ENCODE results near the gene PIK3R6.

Gene PIK3R6

DNA sequence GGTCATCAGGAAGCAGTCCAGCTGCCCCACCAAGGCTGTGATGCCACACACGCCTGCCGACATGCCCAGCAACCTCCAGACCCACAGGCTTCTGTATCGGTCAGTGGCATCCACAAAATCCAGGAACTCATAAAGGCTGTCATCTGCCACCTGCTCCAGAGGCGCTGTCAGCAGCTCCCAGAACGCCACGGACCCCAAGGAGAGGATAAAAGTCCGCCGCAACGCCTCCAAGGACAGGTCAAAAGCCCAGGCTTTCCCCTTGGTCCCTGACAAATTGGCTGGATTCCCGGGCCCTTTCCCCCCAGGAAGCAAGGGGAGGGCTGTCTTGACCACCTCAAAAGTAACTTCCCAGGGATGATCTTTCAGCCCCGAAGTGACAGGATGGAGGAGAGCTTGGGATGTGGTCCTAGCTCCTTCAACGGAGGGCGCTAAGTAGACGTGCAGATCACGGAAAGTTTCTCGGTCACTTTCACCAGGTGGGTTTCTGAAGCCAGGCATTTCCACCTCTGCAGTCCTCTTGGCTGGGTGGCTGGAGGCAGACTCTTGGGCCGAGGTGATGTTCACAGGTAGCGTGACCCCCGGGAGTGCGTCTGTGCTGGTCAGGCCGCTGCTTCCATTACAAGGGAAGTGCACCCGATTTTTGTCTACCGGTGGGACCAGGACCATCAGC, 69.2 kb downstream of the PIK3R6 start:
- DNase-seq (ENCODE audit: low read depth in 2 of 2) = no peak

DNA sequence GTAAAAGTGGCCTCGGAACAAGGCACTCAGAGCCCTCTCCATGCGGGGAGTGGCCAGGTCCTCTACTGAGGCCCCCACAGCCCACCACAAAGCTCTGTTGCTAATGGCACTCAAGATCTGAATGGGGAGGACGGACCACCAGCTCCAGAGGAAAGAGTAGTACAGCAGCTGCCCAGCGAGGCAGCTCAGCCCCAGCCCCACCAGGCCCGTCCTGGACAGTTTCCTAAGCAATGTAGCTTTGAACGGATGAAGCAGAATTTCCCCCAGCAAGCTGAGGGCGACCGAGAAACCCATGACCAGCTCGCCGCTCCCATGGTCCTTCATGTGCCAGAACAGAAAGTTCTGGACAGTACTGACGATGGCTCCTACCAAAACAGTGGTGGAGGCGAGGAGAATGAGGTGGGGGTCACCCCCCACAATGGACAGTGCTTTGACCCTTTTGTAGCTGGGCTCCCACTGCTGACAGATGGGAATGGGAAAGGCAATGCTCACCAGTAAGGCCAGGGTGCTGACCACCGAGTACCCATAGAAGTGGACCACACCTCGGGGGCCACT, 69.8 kb downstream of the PIK3R6 start:
- no peak for DNase-seq (ENCODE audit: low read depth in 2 of 2)

DNA sequence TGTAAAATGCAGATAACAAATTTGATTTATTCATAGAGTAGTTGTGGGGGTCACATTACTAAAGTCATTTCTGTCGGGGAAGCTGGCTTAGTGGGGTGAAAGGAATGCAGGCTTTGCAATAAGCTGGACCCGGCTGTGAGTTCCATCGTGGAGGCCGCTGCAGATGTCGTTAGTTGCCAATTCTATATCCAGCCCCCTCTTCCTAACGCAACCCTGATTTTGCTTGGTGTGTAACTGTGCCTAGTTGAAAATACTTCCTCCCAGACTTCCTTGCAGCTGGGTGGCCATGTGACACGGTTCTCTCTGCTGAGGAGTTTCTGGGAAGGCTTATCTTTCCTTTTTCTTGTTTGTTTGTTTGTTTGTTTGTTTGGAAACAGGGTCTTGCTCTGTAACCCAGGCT, 72.8 kb downstream of the PIK3R6 start:
- no peak for DNase-seq (ENCODE audit: low read depth in 2 of 2)

DNA sequence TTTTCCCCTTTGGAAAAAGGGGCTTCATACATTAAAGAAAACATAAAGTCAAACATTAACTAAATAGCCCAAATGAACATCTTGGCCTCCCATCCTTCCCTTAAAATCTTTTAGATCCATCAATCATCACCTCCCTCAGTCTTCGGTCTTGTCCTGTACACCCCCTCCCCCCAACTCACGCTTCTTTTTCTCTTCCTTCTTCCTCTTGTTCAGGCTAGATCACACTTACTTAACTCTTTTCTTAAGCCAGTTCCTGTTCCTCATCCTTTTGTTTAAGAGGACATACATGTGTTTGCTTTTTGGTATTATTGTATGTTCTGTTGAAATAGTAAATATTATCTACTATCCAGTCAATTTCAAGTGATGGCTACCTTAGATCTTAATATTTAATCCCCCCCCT, 73.8 kb downstream of the PIK3R6 start:
- no peak for DNase-seq (ENCODE audit: low read depth in 2 of 2)

DNA sequence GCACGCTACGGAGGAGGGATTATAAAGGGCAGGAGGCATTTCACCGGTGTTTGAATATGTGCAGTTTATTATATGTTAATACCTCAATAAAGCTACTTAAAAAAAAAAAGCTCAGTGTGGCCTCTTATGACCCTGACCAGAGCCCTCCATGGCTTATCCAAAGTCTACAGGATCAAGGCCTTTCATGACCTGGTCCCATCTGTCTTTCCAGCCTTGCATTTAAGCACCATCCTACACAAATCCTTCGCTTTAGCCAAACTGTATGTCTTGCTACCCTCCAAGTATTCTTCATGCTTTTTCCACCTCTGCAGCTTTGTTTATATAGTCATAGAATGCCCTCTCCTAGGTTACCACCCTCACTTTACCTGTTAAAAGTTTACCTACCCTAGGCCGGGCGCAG, 74.8 kb downstream of the PIK3R6 start:
- DNase-seq (ENCODE audit: low read depth in 2 of 2) = no peak

DNA sequence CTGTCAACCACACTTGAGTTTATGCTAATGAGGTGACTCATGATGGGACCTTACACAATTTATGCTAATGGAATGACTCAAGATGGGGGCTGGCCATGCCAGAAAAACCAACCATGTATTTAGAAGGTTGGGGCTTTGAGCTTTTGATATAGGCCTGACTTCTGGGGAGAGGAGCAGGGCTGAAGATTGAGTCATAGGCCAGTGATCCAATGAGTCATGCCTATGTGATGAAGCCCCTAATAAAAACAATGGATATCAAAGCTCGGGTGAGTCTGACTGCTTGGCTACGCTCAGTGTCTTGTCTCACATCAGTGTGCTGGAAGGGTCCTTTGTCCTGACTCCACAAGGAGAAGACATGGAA, 75.6 kb downstream of the PIK3R6 start:
- DNase-seq (ENCODE audit: low read depth in 2 of 2) = no peak

DNA sequence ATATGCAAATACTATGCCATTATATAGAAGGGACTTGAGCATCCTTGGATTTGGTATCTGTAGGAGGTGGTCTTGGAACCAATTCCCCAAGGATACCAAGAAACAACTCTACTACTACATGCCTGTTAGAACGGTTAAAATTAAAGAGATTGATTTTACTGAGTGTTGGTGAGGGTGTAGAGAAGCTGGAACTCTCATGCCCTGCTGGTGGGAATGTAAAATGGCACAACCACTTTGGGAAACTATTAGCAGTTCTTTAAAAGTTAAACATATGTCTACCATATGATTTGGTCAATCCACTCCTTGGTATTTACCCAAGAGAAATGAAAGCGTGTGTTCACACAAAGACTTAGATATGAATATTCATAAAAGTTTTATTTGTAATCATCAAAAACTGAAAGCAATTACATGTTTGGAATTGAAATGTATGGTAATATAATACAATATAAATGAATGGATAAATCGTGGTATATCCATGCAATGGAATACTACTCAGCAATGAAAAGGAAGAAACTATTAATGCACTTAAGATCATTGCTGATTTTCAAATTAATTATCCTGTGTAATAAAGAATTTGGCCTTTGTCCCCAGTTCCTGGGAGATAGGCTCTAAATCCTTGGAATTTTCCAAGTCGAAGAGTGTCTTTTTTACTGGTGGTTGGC, 76.1 kb downstream of the PIK3R6 start:
- DNase-seq (ENCODE audit: low read depth in 2 of 2) = no peak

DNA sequence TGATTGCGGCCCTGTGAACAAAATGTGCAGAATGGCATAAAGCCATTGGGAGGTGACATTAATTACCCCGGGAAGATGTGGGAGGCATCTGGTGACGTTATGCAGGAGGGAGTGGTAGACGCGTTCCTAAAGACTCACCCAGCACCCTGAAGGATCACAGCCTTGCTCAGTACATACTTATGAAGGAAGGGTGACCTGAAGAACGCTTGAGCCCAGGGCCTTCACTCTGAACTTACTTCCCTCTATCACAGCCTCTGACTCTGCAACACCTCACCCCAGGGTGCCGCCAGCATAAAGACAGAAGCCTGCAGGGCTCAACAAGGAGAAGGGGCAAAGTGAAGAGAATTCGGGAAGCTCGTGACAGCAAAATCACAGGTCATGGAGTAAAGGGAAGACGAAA, 77.7 kb downstream of the PIK3R6 start:
- no peak for DNase-seq (ENCODE audit: low read depth in 2 of 2)

DNA sequence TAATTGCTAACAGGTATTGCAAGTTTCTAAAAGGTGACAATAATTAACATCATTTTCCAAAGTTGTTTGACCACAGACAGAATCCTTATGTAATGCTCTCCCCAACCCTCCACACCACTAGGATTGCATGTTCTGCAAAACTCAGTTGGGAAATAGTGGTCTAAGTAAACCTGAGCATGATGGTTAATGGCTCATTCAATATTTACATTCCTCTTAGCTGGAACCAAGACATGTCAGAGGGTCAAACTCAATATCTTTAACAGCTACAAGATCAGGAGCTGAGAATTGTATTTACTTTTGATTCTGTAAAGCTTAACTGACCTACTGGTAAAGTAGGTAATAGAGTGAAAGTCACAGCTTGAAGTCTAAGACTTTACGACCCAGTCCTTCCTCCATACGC, 78.5 kb downstream of the PIK3R6 start:
- DNase-seq (ENCODE audit: low read depth in 2 of 2) = no peak

DNA sequence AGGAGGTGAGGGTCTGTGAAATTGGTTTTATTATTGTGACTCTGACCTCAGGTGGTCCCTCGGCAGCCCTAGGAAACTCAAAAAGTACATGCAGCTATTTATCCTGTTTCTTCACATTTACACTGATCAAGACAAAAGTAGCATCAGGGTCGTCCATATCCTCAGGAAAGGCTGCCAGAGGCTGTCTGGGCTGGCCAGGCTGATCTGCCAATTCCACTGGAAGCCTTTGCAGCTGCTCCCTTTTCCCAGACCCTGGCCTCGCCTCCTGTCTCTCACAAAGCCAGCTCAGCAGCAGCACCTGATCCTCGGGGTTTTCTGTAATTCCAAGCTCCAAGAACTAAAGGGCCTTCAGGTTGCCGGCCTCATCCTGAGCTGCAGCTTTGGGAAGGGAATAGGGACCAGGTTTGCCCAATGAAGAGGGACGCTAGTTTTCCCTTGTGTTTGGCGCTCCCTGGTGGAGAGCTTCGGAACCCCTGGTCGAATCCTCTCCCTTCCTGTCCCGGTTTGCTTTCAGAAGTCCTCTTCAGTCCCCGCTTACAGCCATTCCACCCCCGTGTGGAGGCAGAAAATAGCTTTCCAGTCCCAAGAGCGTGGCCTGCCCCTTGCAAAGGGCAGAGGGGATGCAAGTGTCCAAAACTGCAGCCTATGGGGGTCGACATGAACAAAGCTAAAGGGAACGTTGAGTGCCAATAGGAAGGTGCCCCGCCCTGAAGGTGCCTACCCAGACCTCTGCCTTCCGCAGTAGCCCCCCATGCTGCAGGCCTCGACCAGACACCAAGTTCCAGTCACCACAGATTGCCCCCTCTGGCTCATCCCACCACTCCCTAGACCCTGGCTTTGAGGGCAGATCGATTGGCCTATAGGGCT, 81.7 kb downstream of the PIK3R6 start:
- DNase-seq (ENCODE audit: low read depth in 2 of 2) = peak; percentile 40 to 70

DNA sequence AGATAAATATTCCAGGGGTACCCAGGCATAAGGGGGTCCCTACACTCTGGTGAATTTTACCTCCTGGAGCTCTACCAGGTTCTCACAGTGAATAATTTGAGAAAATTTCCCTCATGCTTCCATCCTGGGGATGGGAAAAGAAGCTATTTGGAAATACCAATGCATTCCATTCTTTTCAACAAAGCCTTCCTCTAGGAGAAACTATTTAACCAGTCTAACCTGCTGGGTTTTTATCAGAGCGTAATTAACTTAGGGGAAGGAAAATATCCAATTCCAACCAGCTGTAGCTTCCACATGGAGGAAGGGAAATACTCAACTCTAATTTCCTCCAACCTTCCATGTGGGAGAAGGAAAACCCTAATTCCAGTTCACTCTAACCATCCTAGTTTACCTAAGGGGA, 85.3 kb downstream of the PIK3R6 start:
- DNase-seq (ENCODE audit: low read depth in 2 of 2) = no peak

DNA sequence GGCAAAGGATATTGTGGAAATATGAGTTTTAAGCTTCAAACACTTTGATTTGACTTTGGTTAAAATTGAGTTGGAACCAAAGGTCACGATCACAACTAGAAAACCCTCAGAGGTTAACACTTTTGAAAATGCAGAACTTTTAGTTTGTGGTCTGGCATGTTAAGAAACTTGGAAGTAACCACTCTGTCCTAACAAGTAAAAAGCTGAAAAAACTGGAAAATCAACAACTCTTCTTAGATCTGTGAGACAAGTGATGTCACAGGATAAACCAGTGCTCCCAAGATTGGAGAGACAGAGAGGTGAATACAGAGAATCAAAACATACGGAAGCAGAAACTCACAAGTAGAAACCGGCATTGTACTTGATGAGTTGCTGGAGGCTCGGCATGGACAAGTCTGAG, 85.7 kb downstream of the PIK3R6 start:
- DNase-seq (ENCODE audit: low read depth in 2 of 2) = no peak

DNA sequence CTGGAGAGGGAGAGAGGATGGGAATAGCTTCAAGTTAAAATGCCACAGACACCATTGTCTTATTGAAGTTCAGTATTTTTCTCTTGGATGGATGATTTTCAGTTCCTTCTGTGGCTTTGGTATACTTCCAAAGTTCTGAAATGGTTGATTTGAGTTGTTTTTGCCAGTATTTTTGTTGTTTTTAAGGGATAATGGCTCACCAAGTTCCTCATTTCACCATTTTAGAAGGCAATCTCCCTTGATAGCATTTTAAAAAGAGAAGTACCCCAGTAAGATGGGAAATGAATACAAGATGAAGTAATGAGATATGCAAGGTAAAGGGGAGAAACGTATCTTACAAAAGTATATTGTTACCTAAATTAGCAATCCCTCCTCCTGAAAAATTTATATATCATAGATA, 90.6 kb downstream of the PIK3R6 start:
- no peak for DNase-seq (ENCODE audit: low read depth in 2 of 2)

DNA sequence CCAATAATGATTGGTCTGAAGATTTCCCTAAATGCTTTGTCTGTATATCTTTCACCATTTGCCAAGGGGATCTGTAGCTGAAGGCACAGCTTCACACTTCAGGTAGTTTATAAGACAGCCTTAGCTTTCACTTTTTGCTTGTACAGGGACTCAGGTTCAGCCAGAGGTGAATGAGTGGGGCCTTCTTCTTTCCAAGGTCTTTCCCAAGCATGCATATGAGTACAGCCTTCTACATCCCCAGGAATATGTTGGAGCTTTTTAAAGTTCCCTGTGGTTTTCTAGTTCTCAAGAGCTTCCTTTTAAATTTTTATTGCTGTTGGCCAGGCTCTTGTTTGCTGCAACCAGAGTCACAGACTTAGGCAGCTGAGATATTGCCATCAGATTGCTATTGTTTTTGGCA, 91.2 kb downstream of the PIK3R6 start:
- DNase-seq (ENCODE audit: low read depth in 2 of 2) = no peak

DNA sequence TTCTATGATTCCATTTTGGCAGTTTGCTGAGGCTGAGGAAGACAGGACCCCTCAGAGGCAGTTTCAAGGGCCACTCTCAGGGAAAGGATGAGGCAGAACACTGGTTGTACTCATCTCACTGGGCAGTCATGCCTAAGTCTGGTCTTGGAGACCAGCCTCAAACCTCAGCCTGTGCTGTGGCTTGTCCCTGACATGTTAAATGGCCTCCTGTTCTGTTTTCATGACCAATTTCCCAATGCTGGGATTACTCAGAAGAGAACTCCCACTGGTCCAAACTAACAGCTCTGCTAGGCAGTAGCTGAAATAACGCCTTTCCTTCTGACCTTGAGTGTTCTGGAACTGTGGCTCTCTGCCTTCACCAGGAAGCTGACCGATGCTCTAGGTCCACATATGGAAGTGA, 100.7 kb downstream of the PIK3R6 start:
- DNase-seq (ENCODE audit: low read depth in 2 of 2) = no peak

DNA sequence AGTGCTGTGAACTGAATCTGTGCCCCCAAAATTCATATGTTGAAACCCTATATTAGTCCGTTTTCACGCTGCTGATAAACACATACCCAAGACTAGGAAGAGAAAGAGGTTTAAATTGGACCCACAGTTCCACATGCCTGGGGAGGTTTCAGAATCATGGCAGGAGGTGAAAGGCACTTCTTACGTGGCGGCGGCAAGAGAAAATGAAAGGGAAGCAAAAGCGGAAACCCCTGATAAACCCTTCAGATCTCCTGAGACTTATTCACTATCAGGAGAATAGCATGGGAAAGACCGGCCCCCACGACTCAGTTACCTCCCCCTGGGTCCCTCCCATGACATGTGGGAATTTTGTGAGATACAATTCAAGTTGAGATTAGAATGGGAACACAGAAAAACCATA, 105.5 kb downstream of the PIK3R6 start:
- no peak for DNase-seq (ENCODE audit: low read depth in 2 of 2)

DNA sequence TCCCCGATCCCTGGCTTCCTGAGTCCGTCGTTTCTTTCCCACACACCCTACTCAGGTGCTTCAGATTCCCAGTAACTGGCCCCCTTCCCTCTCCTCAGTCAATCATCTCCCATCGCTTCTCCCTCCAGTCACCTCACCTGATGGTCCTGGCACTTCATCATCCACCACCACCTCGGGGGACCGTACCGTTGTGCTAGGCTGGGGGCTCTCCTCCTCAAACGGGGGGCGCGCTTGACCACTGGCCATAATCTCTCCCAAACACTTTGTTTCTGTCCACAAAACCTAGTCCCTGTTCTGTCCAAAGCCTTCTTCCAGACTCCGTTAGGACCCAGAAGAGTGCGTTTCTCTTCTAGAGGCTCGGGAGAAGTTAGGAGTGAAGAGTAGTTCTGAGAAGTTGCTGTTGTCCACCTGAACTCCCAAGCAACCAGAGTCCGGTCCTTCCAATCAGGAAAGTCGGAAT, 109.3 kb downstream of the PIK3R6 start, which contains the start of gene SPDYE4:
Gene SPDYE4 (minus strand): TSS at position 410 of the 460 bp plus-strand sequence. CDS start 164 bp downstream, at position 246.
- no peak for DNase-seq (ENCODE audit: low read depth in 2 of 2)

DNA sequence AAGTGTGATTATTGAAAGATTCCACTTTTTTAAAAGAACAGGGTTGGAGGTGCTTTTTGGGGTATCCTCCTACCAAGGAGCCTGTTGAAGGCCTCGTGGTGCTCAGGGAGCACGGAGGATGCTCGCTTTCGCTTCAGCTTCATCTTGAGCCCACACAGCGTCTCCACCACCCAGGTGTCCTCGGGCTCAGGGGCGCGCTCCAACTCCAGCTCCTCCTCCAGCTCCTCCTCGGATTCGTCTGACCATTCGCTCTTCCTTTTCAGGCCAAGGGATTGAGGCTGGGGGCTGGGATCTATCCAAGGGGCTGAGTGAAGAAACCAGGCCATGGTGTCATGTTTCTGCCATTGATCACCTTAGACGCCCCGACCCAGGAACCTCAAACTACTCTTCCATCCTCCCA, 110.3 kb downstream of the PIK3R6 start:
- DNase-seq (ENCODE audit: low read depth in 2 of 2) = no peak

DNA sequence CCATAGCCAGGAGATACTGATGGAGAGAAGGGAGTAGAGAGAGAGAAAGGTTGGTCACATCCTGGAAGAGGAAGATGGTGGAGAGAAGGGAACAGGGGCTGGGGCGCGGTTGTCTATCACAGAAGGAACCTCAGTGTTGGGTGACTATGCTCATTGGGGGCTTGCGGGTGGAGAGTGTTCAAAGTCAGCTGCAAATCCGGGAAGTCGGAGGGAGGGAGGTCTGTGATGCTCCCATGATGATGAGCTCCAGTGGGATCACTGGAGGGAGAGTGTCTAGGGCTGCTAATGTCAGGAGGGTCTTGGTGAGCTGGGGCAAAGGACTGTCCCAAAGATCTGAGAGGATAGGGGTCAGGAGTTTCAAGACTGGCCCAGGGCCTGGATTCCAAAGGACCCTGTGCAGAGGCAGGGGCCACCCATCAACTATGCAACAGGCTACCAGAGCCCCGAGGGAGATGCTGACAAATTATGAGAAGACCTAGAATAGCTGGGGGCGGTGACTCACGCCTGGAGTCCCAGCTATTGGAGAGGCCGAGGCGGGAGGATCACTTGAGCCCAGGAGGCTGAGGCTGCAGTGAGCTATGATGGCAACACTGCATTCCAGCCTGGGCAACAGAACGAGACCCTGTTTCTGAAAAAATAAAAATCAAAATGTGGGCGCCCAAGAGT, 111.8 kb downstream of the PIK3R6 start:
- no peak for DNase-seq (ENCODE audit: low read depth in 2 of 2)

DNA sequence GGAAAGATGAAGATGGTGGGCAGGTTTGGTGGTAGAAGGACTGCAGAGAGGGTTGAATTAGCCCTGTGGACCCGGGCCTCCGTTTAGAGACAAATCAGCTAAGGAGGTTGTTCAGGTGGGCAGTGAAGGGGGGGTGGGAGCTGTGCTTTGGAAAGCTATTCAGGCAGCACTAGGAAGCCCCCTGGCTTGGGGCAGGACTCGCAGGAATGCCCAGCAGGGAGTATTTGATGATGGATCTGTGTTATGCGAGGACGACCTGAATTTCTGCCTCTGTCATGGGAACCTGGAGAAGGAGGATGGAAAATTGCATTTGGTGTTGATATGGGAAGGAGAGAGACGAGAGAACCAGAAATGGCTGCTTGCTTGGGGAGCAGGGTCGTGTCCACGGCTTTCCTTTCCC, 112.6 kb downstream of the PIK3R6 start:
- DNase-seq (ENCODE audit: low read depth in 2 of 2) = no peak

DNA sequence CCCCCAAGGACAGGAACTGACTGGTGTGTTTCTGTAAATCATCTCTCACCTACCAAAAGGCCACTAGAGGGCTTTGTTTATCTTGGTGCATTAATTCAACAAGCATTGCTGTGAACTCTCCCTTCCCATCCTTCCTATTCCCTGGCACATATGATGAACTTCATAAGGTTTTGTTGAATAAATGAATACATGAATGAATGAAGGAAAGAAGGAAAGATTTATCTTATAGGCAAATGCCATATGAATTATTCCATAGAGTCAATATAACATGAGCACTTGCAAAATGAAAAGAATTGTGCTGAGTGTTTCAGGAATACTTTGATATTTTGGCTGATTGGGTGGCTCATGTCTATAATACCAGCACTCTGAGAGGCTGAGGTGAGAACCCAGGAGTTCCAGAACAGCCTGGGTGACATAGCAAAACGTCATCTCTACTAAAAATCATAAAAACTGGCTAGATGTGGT, 113.5 kb downstream of the PIK3R6 start:
- no peak for DNase-seq (ENCODE audit: low read depth in 2 of 2)
